Astrocyte of the cerebellum (primary cell): Measurements from ENCODE around the gene HNF4A.

Experiments
- DNase-seq: peaks from one replicate; pipeline ENCODE4 v3.0.0-alpha.2; 2011; ENCODE audit warnings: low read depth
- H3K4me3 ChIP-seq: 2 replicates; pipeline ENCODE4 v1.5.1; 2011; ENCODE audit warnings: mild to moderate bottlenecking, low read depth, low read length, moderate library complexity
- in situ Hi-C: cut with HindIII; loops from 2 replicates; pipeline ENCODE4 v1.10.0; 2017; ENCODE audit warnings: low sequenced_read_pairs
- TF ChIP-seq, protein P1 (sequence below): IDR thresholded peaks from 2 replicates; pipeline ENCODE4 v1.5.1; 2012; ENCODE audit warnings: low read length, low read depth, moderate library complexity, mild to moderate bottlenecking; ENCODE audit errors: missing control alignments

HNF4A gene

DNA sequence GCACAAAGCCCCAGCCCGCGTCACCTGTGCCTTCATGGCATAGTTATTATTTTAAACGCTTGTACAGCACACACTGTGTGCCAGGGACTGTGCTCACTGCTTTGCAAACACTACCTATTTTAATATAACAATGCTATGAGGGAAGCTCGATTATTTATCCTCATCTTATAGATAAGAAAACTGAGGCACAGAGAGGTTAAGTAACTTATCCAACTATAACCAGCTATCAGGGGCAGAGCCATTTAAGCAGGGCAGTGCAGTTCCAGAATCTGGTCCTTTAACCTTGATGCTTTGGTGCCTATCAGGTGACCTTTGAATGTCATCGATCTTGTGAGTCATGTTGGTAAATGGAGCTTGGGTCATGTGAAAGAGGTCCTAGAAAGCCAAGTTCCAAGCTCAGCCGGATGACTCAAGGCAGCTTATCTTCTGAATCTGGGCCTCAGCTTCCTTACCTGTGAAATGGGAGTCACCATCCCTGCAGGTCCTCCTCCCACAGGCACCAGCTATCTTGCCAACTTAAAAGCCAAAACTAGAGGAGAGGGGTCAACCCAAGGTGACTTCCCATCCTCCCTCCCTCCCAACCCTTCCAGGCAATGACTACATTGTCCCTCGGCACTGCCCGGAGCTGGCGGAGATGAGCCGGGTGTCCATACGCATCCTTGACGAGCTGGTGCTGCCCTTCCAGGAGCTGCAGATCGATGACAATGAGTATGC, 63.8 kb downstream of the HNF4A start:
- H3K4me3 ChIP-seq = no peak overlapping the region
- in situ Hi-C loops = no loop called here
- TF ChIP-seq, protein P1, sequence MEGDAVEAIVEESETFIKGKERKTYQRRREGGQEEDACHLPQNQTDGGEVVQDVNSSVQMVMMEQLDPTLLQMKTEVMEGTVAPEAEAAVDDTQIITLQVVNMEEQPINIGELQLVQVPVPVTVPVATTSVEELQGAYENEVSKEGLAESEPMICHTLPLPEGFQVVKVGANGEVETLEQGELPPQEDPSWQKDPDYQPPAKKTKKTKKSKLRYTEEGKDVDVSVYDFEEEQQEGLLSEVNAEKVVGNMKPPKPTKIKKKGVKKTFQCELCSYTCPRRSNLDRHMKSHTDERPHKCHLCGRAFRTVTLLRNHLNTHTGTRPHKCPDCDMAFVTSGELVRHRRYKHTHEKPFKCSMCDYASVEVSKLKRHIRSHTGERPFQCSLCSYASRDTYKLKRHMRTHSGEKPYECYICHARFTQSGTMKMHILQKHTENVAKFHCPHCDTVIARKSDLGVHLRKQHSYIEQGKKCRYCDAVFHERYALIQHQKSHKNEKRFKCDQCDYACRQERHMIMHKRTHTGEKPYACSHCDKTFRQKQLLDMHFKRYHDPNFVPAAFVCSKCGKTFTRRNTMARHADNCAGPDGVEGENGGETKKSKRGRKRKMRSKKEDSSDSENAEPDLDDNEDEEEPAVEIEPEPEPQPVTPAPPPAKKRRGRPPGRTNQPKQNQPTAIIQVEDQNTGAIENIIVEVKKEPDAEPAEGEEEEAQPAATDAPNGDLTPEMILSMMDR = no peak
- DNase-seq = no peak

DNA sequence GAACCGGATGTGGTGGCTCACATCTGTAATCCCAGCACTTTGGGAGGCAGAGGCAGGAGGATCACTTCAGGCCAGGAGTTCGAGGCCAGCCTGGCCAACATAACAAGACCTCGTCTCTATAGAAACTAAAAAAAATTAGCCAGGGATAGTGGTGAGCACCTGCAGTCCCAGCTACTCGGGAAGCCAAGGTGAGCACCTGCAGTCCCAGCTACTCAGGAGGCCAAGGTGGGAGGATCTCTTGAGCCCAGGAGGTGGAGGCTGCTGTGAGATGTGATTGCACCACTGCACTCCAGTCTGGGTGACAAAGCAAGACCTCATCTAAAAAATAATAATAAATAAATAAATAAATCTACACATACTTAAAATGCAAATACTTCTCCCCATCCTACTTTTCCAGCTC, 65.0 kb downstream of the HNF4A start:
- H3K4me3 ChIP-seq = no peak overlapping the region
- no peak for DNase-seq
- TF ChIP-seq, protein P1 = no peak
- in situ Hi-C loops = no loop called here

DNA sequence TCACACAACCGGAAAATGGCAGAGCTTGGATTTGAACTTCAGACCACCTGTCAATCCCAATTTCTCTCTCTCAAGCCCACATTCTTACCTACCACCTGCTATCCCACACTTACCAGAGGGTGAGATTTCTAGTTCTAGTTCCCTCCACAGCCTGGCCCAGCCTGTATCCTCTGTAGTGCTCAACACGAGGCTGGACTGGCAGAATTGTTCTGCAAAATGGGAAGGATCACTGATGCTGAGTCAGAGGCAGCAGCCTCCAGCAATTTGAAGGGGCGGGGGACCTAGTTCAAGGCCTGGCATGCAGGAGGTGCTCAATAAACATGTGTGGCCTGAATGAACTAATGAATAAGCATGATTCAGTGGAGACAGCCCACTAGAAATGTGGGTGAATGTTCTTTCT, 66.6 kb downstream of the HNF4A start:
- TF ChIP-seq, protein P1 = no peak
- in situ Hi-C loops = no loop called here
- DNase-seq = no peak
- H3K4me3 ChIP-seq = no peak overlapping the region

DNA sequence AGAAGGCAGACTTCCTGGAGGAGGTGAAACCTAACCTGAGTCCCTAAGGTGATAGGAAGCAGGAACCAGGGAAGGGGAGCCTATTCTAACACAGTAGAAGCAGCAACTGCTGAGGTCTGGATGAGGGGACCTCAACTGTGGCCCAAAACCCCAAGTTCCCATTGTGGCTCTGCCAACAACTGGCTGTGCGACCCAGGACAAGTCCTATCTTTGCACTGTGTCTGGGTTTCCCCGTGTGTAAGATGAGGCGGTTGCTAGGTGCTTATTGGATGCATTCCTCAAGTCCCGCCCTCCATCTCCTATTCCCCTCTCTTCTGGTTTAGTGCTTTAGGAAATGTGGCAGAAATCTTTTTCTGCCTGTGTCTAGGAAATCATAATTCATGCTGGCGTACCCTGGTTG, 68.0 kb downstream of the HNF4A start:
- in situ Hi-C loops = no loop called here
- DNase-seq = no peak
- TF ChIP-seq, protein P1 = no peak
- H3K4me3 ChIP-seq = no peak overlapping the region

DNA sequence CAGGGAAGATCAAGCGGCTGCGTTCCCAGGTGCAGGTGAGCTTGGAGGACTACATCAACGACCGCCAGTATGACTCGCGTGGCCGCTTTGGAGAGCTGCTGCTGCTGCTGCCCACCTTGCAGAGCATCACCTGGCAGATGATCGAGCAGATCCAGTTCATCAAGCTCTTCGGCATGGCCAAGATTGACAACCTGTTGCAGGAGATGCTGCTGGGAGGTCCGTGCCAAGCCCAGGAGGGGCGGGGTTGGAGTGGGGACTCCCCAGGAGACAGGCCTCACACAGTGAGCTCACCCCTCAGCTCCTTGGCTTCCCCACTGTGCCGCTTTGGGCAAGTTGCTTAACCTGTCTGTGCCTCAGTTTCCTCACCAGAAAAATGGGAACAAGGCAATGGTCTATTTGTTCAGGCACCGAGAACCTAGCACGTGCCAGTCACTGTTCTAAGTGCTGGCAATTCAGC, 68.6 kb downstream of the HNF4A start:
- in situ Hi-C loops = no loop called here
- no peak for DNase-seq
- TF ChIP-seq, protein P1 = no peak
- no peak overlapping the region for H3K4me3 ChIP-seq

DNA sequence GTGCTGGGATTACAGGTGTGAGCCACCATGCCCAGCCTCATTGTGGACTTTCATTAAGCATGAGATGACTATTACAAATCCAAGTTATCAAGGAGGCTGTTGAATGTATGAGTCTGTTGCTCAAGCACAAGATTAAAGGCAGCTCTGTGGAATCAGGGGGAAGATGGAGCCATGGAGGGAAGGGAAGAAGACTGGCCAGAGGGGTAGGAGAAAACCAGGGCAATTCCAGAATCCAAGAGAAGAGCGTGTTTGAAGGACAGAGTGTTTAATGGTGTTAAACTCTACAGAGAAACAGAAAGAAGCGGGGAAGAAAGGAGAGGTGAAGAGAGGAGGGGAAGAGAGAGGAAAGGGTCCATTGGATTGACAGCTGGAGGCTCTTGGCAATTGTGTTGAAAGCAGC, 70.4 kb downstream of the HNF4A start:
- no peak for DNase-seq
- TF ChIP-seq, protein P1 = no peak
- in situ Hi-C loops = no loop called here
- no peak overlapping the region for H3K4me3 ChIP-seq
